Neural progenitor cell (in vitro differentiated cells): ENCODE results near the gene GRID1. TPM values are rescaled to one million over a fixed set of nuclear protein-coding genes. Genes with fewer than 3 reads are reported as not detected.

Experiments
- DNase-seq: peaks from one replicate; pipeline ENCODE4 v3.0.0-alpha.2; 2016; ENCODE audit warnings: low spot score
- H2AFZ ChIP-seq: fragments of 200-600 bp; sonication (generic); replicated peaks from 2 replicates; pipeline ENCODE4 v1.6.1; 2016; ENCODE audit warnings: antibody characterized with exemption
- H3F3A ChIP-seq: fragments of 200-600 bp; sonication (generic); 2 replicates; pipeline ENCODE4 v1.6.1; 2016; ENCODE audit warnings: antibody characterized with exemption, low read depth
- H3K27ac ChIP-seq: fragments of 200-600 bp; sonication (generic); 2 replicates; pipeline ENCODE4 v1.5.1; 2016; ENCODE audit warnings: mild to moderate bottlenecking
- H3K27me3 ChIP-seq: fragments of 200-600 bp; sonication (generic); 2 replicates; pipeline ENCODE4 v1.6.1; 2016; ENCODE audit warnings: mild to moderate bottlenecking, moderate library complexity
- H3K36me3 ChIP-seq: fragments of 200-600 bp; sonication (generic); 2 replicates; pipeline ENCODE4 v1.5.1; 2016
- H3K4me1 ChIP-seq: fragments of 200-600 bp; sonication (generic); 2 replicates; pipeline ENCODE4 v1.6.1; 2016; ENCODE audit warnings: mixed run types
- H3K4me2 ChIP-seq: fragments of 200-600 bp; sonication (generic); 2 replicates; pipeline ENCODE4 v1.6.1; 2016
- H3K4me3 ChIP-seq: fragments of 200-600 bp; sonication (generic); 2 replicates; pipeline ENCODE4 v1.5.1; 2016
- H3K79me2 ChIP-seq: fragments of 200-600 bp; sonication (generic); 2 replicates; pipeline ENCODE4 v1.6.1; 2016; ENCODE audit warnings: low read depth
- H3K9ac ChIP-seq: fragments of 200-600 bp; sonication (generic); 2 replicates; pipeline ENCODE4 v1.6.1; 2016
- H3K9me3 ChIP-seq: fragments of 200-600 bp; sonication (generic); 2 replicates; pipeline ENCODE4 v1.5.1; 2016; ENCODE audit warnings: low read depth
- H4K20me1 ChIP-seq: fragments of 200-600 bp; sonication (generic); 2 replicates; pipeline ENCODE4 v1.6.1; 2016; ENCODE audit warnings: low read depth
- H3K27ac Mint-ChIP-seq: 3 replicates; pipeline ENCODE4 v1.8.0; 2021; ENCODE audit warnings: mixed read lengths
- H3K27me3 Mint-ChIP-seq: 2 replicates; pipeline ENCODE4 v1.8.0; 2022; ENCODE audit warnings: low read depth, mild to moderate bottlenecking, inconsistent platforms, moderate library complexity, mixed read lengths; ENCODE audit not compliant: insufficient read depth
- H3K36me3 Mint-ChIP-seq: 3 replicates; pipeline ENCODE4 v1.8.0; 2021; ENCODE audit warnings: mixed read lengths
- H3K4me1 Mint-ChIP-seq: 3 replicates; pipeline ENCODE4 v1.8.0; 2021; ENCODE audit warnings: mixed read lengths
- H3K4me3 Mint-ChIP-seq: 3 replicates; pipeline ENCODE4 v1.8.0; 2021; ENCODE audit warnings: mild to moderate bottlenecking, moderate library complexity, mixed read lengths
- H3K9me3 Mint-ChIP-seq: 3 replicates; pipeline ENCODE4 v1.8.0; 2020; ENCODE audit warnings: mixed read lengths
- CTCF ChIP-seq: fragments of 200-600 bp; sonication (generic); IDR thresholded peaks from 2 replicates; pipeline ENCODE4 v1.5.1; 2017; ENCODE audit warnings: antibody characterized with exemption, mild to moderate bottlenecking
- EZH2 ChIP-seq: fragments of 200-600 bp; sonication (generic); IDR thresholded peaks from 2 replicates; pipeline ENCODE4 v1.6.1; 2017; ENCODE audit warnings: antibody characterized with exemption, mild to moderate bottlenecking, moderate library complexity
- EZH2phosphoT487 ChIP-seq: fragments of 200-600 bp; sonication (generic); IDR thresholded peaks from 2 replicates; pipeline ENCODE4 v1.6.1; 2017; ENCODE audit warnings: antibody characterized with exemption
- total RNA-seq: library from RNA; depleted of rRNA; stranded (reverse); fragments of >200 nt; gene quantifications from 2 replicates; pipeline ENCODE4 v1.2.3, GENCODE V29; 2015; ENCODE audit warnings: low replicate concordance

The GRID1 gene
- total RNA-seq, 1 donor from 2014 or later = not detected

- Histone ChIP-seq H3K27me3 (no peaks in the 10 kb centered on the region), H3K9me3 (no peaks in the 10 kb centered on the region), H3K4me1 (no peaks in the 10 kb centered on the region), H3K9ac (no peak overlapping the region), H3F3A (no peaks in the 10 kb centered on the region), H3K79me2 (no peaks in the 10 kb centered on the region), H2AFZ (no peak overlapping the region), H3K4me2 (no peak overlapping the region), H3K27ac (no peak overlapping the region), H4K20me1 (no peaks in the 10 kb centered on the region), H3K4me3 (no peak overlapping the region), H3K36me3 (no peaks in the 10 kb centered on the region)
- H3K4me3 Mint-ChIP-seq = no peak overlapping the region
- peaks cover 3% of the 10 kb centered on the region for H3K36me3 Mint-ChIP-seq
- TF ChIP-seq CTCF (no peak), EZH2 (no peak), EZH2phosphoT487 (no peak)
- H3K9me3 Mint-ChIP-seq = peaks cover 3% of the 10 kb centered on the region
- no peak for DNase-seq
- no peak overlapping the region for H3K27ac Mint-ChIP-seq
- H3K27me3 Mint-ChIP-seq = peaks cover 8% of the 10 kb centered on the region
- peaks cover 2% of the 10 kb centered on the region for H3K4me1 Mint-ChIP-seq
These were observed 762.4 kb downstream of the GRID1 start for GRCh38 chr10:85604136-85604725.

- no peaks in the 10 kb centered on the region for H3K4me1 Mint-ChIP-seq
- TF ChIP-seq EZH2phosphoT487 (no peak), EZH2 (no peak), CTCF (no peak)
- H3F3A ChIP-seq = no peaks in the 10 kb centered on the region
- no peak overlapping the region for H3K4me2 ChIP-seq
- H2AFZ ChIP-seq = no peak overlapping the region
- H3K4me3 Mint-ChIP-seq = no peak overlapping the region
- H4K20me1 ChIP-seq = no peaks in the 10 kb centered on the region
- peaks cover 3% of the 10 kb centered on the region for H3K9me3 Mint-ChIP-seq
- no peaks in the 10 kb centered on the region for H3K79me2 ChIP-seq
- no peaks in the 10 kb centered on the region for H3K27me3 ChIP-seq
- no peak overlapping the region for H3K27ac ChIP-seq
- DNase-seq = no peak
- H3K9ac ChIP-seq = no peak overlapping the region
- H3K36me3 Mint-ChIP-seq = peaks cover under 1% of the 10 kb centered on the region
- no peaks in the 10 kb centered on the region for H3K4me1 ChIP-seq
- no peaks in the 10 kb centered on the region for H3K9me3 ChIP-seq
- peaks cover 8% of the 10 kb centered on the region for H3K27me3 Mint-ChIP-seq
- no peaks in the 10 kb centered on the region for H3K36me3 ChIP-seq
- no peak overlapping the region for H3K27ac Mint-ChIP-seq
- H3K4me3 ChIP-seq = no peak overlapping the region
These were observed 763.2 kb downstream of the GRID1 start for GRCh38 chr10:85603151-85603940.

- Mint-ChIP-seq H3K27ac (no peak overlapping the region), H3K4me1 (no peaks in the 10 kb centered on the region), H3K4me3 (no peak overlapping the region), H3K27me3 (peaks cover 8% of the 10 kb centered on the region), H3K36me3 (no peaks in the 10 kb centered on the region), H3K9me3 (peaks cover 3% of the 10 kb centered on the region)
- Histone ChIP-seq H3K4me1 (no peaks in the 10 kb centered on the region), H3K4me2 (no peak overlapping the region), H3K27me3 (no peaks in the 10 kb centered on the region), H3K79me2 (no peaks in the 10 kb centered on the region), H4K20me1 (no peaks in the 10 kb centered on the region), H3K27ac (no peak overlapping the region), H3K9me3 (no peaks in the 10 kb centered on the region), H3F3A (no peaks in the 10 kb centered on the region), H2AFZ (no peak overlapping the region), H3K4me3 (no peak overlapping the region), H3K9ac (no peak overlapping the region), H3K36me3 (no peaks in the 10 kb centered on the region)
- TF ChIP-seq EZH2 = no peak
- TF ChIP-seq CTCF = no peak
- no peak for TF ChIP-seq EZH2phosphoT487
- no peak for DNase-seq
These were observed 763.9 kb downstream of the GRID1 start for GRCh38 chr10:85602713-85603112.
